Caco-2 (cell line): ENCODE results near the gene YIPF3. TPM values are rescaled to one million over a fixed set of nuclear protein-coding genes. Genes with fewer than 3 reads are reported as not detected.

Source experiments
- BruUV-seq: library from RNA; stranded (reverse); fragments of 400-500 nt; replicated peaks from 2 replicates; lab custom pipeline; 2021; lab: Mats Ljungman, UMichigan
- CTCF ChIA-PET: fragments of 300-600 bp; sonication (Branson Sonifier 250); formaldehyde crosslinking; loops from one replicate; lab custom pipeline; 2022; ENCODE audit warnings: antibody characterized with exemption; lab: Charles Lee
- POLR2A ChIA-PET: fragments of 300-600 bp; sonication (Branson Sonifier 250); formaldehyde crosslinking; loops from one replicate; lab custom pipeline; 2022; ENCODE audit warnings: antibody characterized with exemption; lab: Charles Lee
- DNase-seq, 2 experiments: peaks; one replicate each; pipeline versions ENCODE4 v3.0.0 to v3.0.0-alpha.2; 2020 to 2022
- H3K27me3 ChIP-seq: replicated peaks from 2 replicates; pipeline ENCODE4 v1.6.0; 2011; ENCODE audit warnings: low read length; ENCODE audit not compliant: control insufficient read depth, insufficient read depth
- H3K36me3 ChIP-seq: 2 replicates; pipeline ENCODE4 v1.5.1; 2011; ENCODE audit warnings: low read length; ENCODE audit not compliant: control insufficient read depth, insufficient read depth
- H3K4me1 ChIP-seq: fragments of 250-450 bp; sonication (Bioruptor Pico); 2 replicates; pipeline ENCODE4 v1.5.1; 2020; ENCODE audit warnings: mild to moderate bottlenecking
- H3K4me3 ChIP-seq: 2 replicates; pipeline ENCODE4 v1.5.1; 2011; ENCODE audit warnings: low read depth, mild to moderate bottlenecking, control low read depth, low read length
- H3K9me3 ChIP-seq: fragments of 250-450 bp; sonication (Bioruptor Pico); 2 replicates; pipeline ENCODE4 v1.5.1; 2020; ENCODE audit warnings: mild to moderate bottlenecking, moderate library complexity
- H3K27ac Mint-ChIP-seq: one replicate; pipeline ENCODE4 v1.8.0; 2022; ENCODE audit warnings: mixed read lengths; ENCODE audit not compliant: unreplicated experiment
- H3K27me3 Mint-ChIP-seq: one replicate; pipeline ENCODE4 v1.8.0; 2022; ENCODE audit warnings: mixed read lengths; ENCODE audit not compliant: insufficient read depth, unreplicated experiment
- H3K36me3 Mint-ChIP-seq: one replicate; pipeline ENCODE4 v1.8.0; 2022; ENCODE audit warnings: mild to moderate bottlenecking, mixed read lengths; ENCODE audit not compliant: insufficient read depth, unreplicated experiment
- H3K4me1 Mint-ChIP-seq: one replicate; pipeline ENCODE4 v1.8.0; 2022; ENCODE audit warnings: low read depth, mixed read lengths; ENCODE audit not compliant: unreplicated experiment
- H3K4me3 Mint-ChIP-seq: one replicate; pipeline ENCODE4 v1.8.0; 2022; ENCODE audit warnings: mild to moderate bottlenecking, moderate library complexity, mixed read lengths; ENCODE audit not compliant: unreplicated experiment
- H3K9me3 Mint-ChIP-seq: one replicate; pipeline ENCODE4 v1.8.0; 2022; ENCODE audit warnings: mixed read lengths; ENCODE audit not compliant: unreplicated experiment
- CTCF ChIP-seq, 2 experiments: fragments of 200-600 bp in 1 of 2; IDR thresholded peaks; 1 replicate in 1 of 2; 2 replicates in 1 of 2; pipeline versions ENCODE4 v1.5.1 to v1.8.0; 2011 to 2022; ENCODE audit warnings: antibody characterized with exemption in 1 of 2, control low read depth in 1 of 2, inconsistent platforms in 1 of 2, low read depth in 1 of 2, low read length in 1 of 2, mild to moderate bottlenecking in 1 of 2, moderate library complexity in 1 of 2; ENCODE audit not compliant: insufficient read depth in 1 of 2, severe bottlenecking in 1 of 2, unreplicated experiment in 1 of 2
- intact Hi-C: fragments of 100-400 bp; cut with micrococcal nuclease; formaldehyde crosslinking; loops from one replicate; pipeline ENCODE4 v1.10.0; 2022; ENCODE audit not compliant: unreplicated experiment
- total RNA-seq: library from RNA; stranded (reverse); gene quantifications from 2 replicates; pipeline ENCODE4 v1.2.3, GENCODE V29; 2022

Gene YIPF3
- total RNA-seq, 1 experiment from 2014 or later, result 99.8 TPM

- ChIA-PET CTCF (no interaction called here), POLR2A (interaction anchor here (1.0 kb wide), 1 partner anchor 119 kb away, joined by 3 read pairs; no protein-coding TSS in a partner anchor)
- Mint-ChIP-seq H3K9me3 (no peaks in the 10 kb centered on the region), H3K27me3 (peaks cover 6% of the 10 kb centered on the region), H3K4me3 (peak overlapping the region; percentile 80), H3K4me1 (peaks cover 13% of the 10 kb centered on the region), H3K27ac (no peak overlapping the region), H3K36me3 (peaks cover 63% of the 10 kb centered on the region)
- no peak for DNase-seq
- intact Hi-C loops, result no loop called here
- Histone ChIP-seq H3K4me3 (peak overlapping the region; percentile 55), H3K27me3 (no peaks in the 10 kb centered on the region), H3K9me3 (no peaks in the 10 kb centered on the region), H3K36me3 (peaks cover 2% of the 10 kb centered on the region), H3K4me1 (peaks cover 10% of the 10 kb centered on the region; the same call in 1 of the 2 replicates)
- BruUV-seq, result no TSS peak
- TF ChIP-seq CTCF (IDR thresholded peaks at IDR 0.05; ENCODE audit: insufficient read depth in 1 of 2, low read depth in 1 of 2, low read length in 1 of 2, severe bottlenecking in 1 of 2, unreplicated experiment in 1 of 2), result no peak
Observed at GRCh38 chr6:43510827-43511163, 5.9 kb downstream of the YIPF3 start.

GRCh38 chr6:43509984-43510826 is 6.5 kb downstream of the YIPF3 start, which contains the start of gene LRRC73:
Gene LRRC73, minus strand, starts transcription at chr6:43510346. Its CDS starts 561 bp downstream, at chr6:43509785.
- peak; percentile 73 to 89 for DNase-seq
- CTCF ChIA-PET, result interaction anchor here (0.6 to 1.2 kb wide), 3 partner anchors 33 to 55 kb away, joined by 3 read pairs; partner anchors contain the start of genes DLK2 and TJAP1
- peaks cover 6% of the 10 kb centered on the region for H3K27me3 Mint-ChIP-seq

More at GRCh38 chr6:43509984-43510826, 6.5 kb downstream of the YIPF3 start, which contains the start of gene LRRC73:
- no peaks in the 10 kb centered on the region for H3K27me3 ChIP-seq
- no peak for TF ChIP-seq CTCF (IDR thresholded peaks at IDR 0.05; ENCODE audit: insufficient read depth in 1 of 2, low read depth in 1 of 2, low read length in 1 of 2, severe bottlenecking in 1 of 2, unreplicated experiment in 1 of 2)
- H3K4me1 Mint-ChIP-seq, result peaks cover 10% of the 10 kb centered on the region
- no TSS peak for BruUV-seq
- peak within 1 kb of the TSS; percentile 55 for H3K4me3 ChIP-seq
- H3K27ac Mint-ChIP-seq, result peak within 1 kb of the TSS; percentile 7
- peaks cover 63% of the 10 kb centered on the region for H3K36me3 Mint-ChIP-seq
- intact Hi-C loops, result loop anchor here (10.0 kb wide), 1 partner anchor 605 kb away; no protein-coding TSS in a partner anchor
- H3K9me3 Mint-ChIP-seq, result no peaks in the 10 kb centered on the region
- H3K9me3 ChIP-seq, result no peaks in the 10 kb centered on the region
- H3K4me3 Mint-ChIP-seq, result peak within 1 kb of the TSS; percentile 80
- POLR2A ChIA-PET, result interaction anchor here (0.6 to 1.0 kb wide), 2 partner anchors 120 to 728 kb away, joined by 3 to 4 read pairs; no protein-coding TSS in a partner anchor
- peaks cover 10% of the 10 kb centered on the region; the same call in 1 of the 2 replicates for H3K4me1 ChIP-seq
- no peaks in the 10 kb centered on the region; the same call in 1 of the 2 replicates for H3K36me3 ChIP-seq
